ENCODE results near the gene GRIN2A.

Gene GRIN2A

DNA sequence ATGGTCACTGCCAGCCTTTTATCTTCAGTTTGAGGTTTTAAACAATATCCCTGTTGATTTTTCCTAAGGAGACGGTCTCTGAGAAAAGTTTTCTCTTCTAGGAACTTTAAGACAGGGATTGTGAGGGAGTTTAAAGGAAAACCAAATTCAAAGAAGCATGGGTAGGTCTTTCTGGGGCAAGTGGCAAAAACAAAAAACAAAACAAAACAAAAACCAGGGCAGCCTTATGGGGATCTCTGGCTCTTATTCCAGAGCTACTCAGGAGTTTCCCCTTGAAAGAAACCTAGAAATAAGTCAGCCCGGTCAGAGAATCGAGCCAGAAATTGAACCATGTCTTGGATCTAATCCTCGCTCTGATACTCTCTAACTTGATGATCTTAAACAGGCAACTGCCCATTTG, 424.5 kb downstream of the GRIN2A start:
- DNase-seq (ENCODE audit: low read depth): no peak

- DNase-seq (ENCODE audit: low read depth): no peak
Measured at GRCh38 chr16:9756434-9756833, 425.8 kb downstream of the GRIN2A start.

DNA sequence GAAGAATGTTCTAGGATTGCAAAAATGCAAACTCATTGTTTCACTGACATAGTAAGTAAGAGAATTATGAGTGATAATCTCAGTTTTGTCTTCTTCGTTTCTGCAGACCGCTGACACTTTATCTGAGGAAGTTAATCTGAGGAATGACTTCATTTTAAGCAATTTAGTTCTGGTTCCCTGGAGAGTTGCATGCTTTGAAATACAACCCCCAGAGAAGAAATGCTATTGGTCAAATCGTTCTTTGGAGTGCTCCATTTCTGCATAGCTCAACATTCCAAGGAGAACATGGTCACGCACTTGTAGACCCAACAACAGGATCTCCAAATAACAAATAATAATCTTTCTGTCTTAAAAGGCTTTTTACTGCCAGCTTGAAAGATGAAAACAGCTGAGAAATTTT, 427.1 kb downstream of the GRIN2A start:
- no peak for DNase-seq (ENCODE audit: low read depth)

DNA sequence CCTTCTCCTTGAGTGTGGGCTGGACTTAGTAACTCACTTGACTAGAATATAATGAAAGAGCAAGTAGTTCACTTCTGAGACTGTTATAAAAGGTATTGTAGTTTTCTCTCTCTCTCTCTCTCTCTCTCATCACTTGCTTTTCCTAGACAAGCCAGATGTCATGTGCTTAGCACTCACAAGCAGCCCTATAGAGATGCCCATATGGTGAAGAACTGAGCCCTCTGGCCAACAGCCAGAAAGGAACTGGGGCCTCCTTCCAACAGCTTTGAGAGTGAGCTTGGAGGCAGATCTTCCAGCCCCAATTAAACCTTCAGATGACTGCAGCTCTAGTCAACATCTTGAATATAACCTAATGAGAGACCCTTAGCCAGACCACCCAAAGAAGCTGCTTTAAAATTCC, 440.5 kb downstream of the GRIN2A start:
- no peak for DNase-seq (ENCODE audit: low read depth)

DNA sequence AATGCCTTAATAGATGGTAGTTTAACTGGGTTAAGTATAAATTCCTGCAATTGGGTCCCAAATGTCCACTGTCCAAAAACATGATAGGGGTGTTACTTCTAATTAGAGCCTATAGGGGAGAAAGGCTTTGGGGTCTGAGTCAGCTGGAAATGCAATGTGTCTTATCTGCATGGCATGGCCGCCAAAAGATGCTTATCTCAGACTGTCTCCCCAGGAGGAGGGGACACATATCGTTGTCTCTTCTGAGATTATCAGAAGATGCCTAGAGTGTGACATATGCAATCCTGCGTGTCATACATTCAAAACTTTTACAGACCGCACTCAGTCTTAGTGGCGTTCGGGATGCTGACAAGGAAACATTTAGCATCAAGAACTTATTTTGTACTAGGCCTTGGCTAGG, 442.9 kb downstream of the GRIN2A start:
- DNase-seq (ENCODE audit: low read depth): no peak

- DNase-seq (ENCODE audit: low read depth): no peak
Measured at GRCh38 chr16:9738690-9739089, 443.5 kb downstream of the GRIN2A start.

GRCh38 chr16:9736547-9736946, 445.7 kb downstream of the GRIN2A start:
- no peak for DNase-seq (ENCODE audit: low read depth)

- DNase-seq (ENCODE audit: low read depth): no peak
Measured at GRCh38 chr16:9723136-9723535, 459.1 kb downstream of the GRIN2A start.

DNA sequence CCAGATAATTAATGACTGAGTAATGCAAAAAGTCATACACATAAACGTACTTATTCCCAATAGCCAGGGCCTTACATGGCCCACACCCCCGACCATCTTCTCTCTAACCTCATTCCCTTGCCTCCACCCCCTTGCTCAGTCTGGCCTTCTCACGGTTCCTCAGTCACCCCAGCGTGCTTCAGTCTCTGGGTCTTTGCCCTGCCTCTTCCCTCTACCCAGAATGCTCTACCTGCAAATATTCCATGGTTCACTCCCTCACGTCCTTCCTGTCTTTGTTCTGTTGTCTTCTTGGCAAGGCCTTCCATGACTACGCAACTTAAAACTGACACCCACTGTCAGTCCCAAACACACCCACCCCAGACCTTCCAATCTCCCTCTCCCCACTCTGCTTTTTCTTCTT, 468.3 kb downstream of the GRIN2A start:
- no peak for DNase-seq (ENCODE audit: low read depth)

DNA sequence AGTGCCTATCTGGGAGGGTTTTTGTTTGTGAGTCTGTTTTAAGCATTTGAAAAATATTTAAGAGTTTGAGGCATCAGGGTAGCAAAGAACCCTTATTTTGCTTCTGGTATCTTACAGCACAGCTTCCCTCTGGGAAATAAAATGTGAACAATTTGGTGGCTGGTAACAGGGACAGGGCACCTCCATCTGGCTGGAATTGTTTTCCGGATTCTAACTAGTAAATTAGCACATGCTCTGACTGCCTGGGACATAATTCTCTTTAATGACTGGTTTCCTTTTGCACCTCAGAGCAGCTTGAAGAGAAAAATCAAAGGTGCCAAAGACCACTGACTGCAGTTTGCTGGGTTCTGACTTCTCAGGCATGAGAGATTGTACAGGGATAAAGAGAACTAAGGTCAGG, 469.1 kb downstream of the GRIN2A start:
- DNase-seq (ENCODE audit: low read depth): no peak

- no peak for DNase-seq (ENCODE audit: low read depth)
Measured at GRCh38 chr16:9708972-9709620, 473.1 kb downstream of the GRIN2A start.

DNA sequence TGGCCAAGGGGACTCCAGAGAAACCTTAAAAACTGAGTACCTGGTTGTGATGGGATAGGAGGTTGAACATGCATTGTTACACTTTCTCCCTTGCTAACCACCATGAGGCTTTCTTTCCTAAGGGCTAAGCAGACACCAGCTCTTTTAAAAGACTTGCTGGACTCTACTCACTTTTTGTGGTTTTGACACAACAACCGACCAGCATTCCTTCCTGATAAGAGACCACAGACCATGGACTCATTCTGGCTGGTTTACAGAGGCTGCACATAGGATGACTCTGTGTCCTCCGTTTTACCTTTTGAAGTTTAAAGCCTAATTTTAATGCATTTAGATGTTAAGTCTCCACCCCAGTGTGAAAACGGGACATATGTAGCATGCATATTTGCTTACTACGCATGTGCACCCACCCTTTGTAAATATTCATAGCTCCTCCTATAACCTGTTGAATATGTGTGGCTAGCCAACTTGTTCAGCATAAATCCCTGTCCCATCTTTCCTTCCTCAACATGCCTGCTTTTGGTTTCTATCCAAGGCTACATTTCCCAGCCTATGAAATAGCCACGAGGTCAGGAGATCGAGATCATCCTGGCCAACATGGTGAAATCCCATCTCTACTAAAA, 475.9 kb downstream of the GRIN2A start:
- no peak for DNase-seq (ENCODE audit: low read depth)

GRCh38 chr16:9703731-9704130, 478.5 kb downstream of the GRIN2A start:
- DNase-seq (ENCODE audit: low read depth): no peak

All from HS-27A (cell line).